ENCODE measurements around the gene CFAP54. TPM values are rescaled to one million over a fixed set of nuclear protein-coding genes. Genes with fewer than 3 reads are reported as not detected.

The CFAP54 gene
- total RNA-seq, 2 donors from 2014 or later, result 0.28 TPM; not detected in 1

- no peak for DNase-seq (ENCODE audit: low spot score)
- Histone ChIP-seq H3K27me3 (no peaks in the 10 kb centered on the region), H3K36me3 (no peaks in the 10 kb centered on the region), H3K9me3 (peaks cover 0 to 16% of the 10 kb centered on the region in 2 donors), H3K4me3 (no peak overlapping the region), H3K27ac (no peak overlapping the region), H3K4me1 (no peaks in the 10 kb centered on the region)
- TF ChIP-seq, protein P1, sequence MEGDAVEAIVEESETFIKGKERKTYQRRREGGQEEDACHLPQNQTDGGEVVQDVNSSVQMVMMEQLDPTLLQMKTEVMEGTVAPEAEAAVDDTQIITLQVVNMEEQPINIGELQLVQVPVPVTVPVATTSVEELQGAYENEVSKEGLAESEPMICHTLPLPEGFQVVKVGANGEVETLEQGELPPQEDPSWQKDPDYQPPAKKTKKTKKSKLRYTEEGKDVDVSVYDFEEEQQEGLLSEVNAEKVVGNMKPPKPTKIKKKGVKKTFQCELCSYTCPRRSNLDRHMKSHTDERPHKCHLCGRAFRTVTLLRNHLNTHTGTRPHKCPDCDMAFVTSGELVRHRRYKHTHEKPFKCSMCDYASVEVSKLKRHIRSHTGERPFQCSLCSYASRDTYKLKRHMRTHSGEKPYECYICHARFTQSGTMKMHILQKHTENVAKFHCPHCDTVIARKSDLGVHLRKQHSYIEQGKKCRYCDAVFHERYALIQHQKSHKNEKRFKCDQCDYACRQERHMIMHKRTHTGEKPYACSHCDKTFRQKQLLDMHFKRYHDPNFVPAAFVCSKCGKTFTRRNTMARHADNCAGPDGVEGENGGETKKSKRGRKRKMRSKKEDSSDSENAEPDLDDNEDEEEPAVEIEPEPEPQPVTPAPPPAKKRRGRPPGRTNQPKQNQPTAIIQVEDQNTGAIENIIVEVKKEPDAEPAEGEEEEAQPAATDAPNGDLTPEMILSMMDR (IDR thresholded peaks at IDR 0.05), result no peak
Observed at GRCh38 chr12:96471368-96472050, 17.9 kb upstream of the CFAP54 start.

- Histone ChIP-seq H3K27ac (no peak overlapping the region), H3K4me1 (no peaks in the 10 kb centered on the region), H3K36me3 (no peaks in the 10 kb centered on the region), H3K9me3 (peaks cover 0 to 16% of the 10 kb centered on the region in 2 donors), H3K27me3 (no peaks in the 10 kb centered on the region), H3K4me3 (no peak overlapping the region)
- TF ChIP-seq, protein P1 (IDR thresholded peaks at IDR 0.05), result no peak
- no peak for DNase-seq (ENCODE audit: low spot score)
Observed at GRCh38 chr12:96472384-96472783, 17.0 kb upstream of the CFAP54 start.

- TF ChIP-seq, protein P1 (IDR thresholded peaks at IDR 0.05), result no peak
- H3K4me3 ChIP-seq, result no peak overlapping the region
- DNase-seq (ENCODE audit: low spot score), result no peak
- H3K4me1 ChIP-seq, result no peaks in the 10 kb centered on the region
- no peaks in the 10 kb centered on the region for H3K27me3 ChIP-seq
- no peaks in the 10 kb centered on the region for H3K36me3 ChIP-seq
- no peak overlapping the region for H3K27ac ChIP-seq
- peaks cover 0 to 16% of the 10 kb centered on the region in 2 donors for H3K9me3 ChIP-seq
Observed at GRCh38 chr12:96473394-96474093, 15.8 kb upstream of the CFAP54 start.

- Histone ChIP-seq H3K4me3 (no peak overlapping the region), H3K27ac (no peak overlapping the region)
- TF ChIP-seq, protein P1 (IDR thresholded peaks at IDR 0.05), result no peak
Observed at GRCh38 chr12:96474206-96474605, 15.2 kb upstream of the CFAP54 start.

GRCh38 chr12:96478011-96478410, 11.4 kb upstream of the CFAP54 start:
- H3K4me3 ChIP-seq, result no peak overlapping the region
- DNase-seq (ENCODE audit: low spot score), result no peak
- H3K9me3 ChIP-seq, result no peaks in the 10 kb centered on the region
- H3K27me3 ChIP-seq, result no peaks in the 10 kb centered on the region
- no peaks in the 10 kb centered on the region for H3K36me3 ChIP-seq
- H3K4me1 ChIP-seq, result no peaks in the 10 kb centered on the region
- TF ChIP-seq, protein P1 (IDR thresholded peaks at IDR 0.05), result no peak
- no peak overlapping the region for H3K27ac ChIP-seq

More at GRCh38 chr12:96474206-96474605, 15.2 kb upstream of the CFAP54 start:
- no peaks in the 10 kb centered on the region for H3K36me3 ChIP-seq
- H3K4me1 ChIP-seq, result no peaks in the 10 kb centered on the region
- no peak for DNase-seq (ENCODE audit: low spot score)
- H3K27me3 ChIP-seq, result no peaks in the 10 kb centered on the region
- H3K9me3 ChIP-seq, result peaks cover 0 to 13% of the 10 kb centered on the region in 2 donors

All from right atrium auricular region (tissue), 2 donors.